Measurements from ENCODE around the gene ZSCAN23. TPM values are rescaled to one million over a fixed set of nuclear protein-coding genes. Genes with fewer than 3 reads are reported as not detected.

The ZSCAN23 gene
- total RNA-seq, 1 experiment from 2014 or later: 2.9 TPM

GRCh38 chr6:28401172-28401571, 42.1 kb downstream of the ZSCAN23 start:
- no peak for DNase-seq
- Mint-ChIP-seq H3K9me3 (no peaks in the 10 kb centered on the region), H3K36me3 (ENCODE audit: insufficient read depth in 1 of 3, low read depth in 3 of 3) (peaks cover 18 to 23% (median 21%) of the 10 kb centered on the region in 3 experiments; a peak in 6 of 7 replicates), H3K4me3 (no peak overlapping the region), H3K27me3 (ENCODE audit: low read depth) (peaks cover 41% of the 10 kb centered on the region), H3K27ac (no peak overlapping the region), H3K4me1 (peaks cover 18% of the 10 kb centered on the region in 2 experiments)
- H3K14ac ChIP-seq (ENCODE audit: insufficient read depth, low read length): no peak overlapping the region
- no peak overlapping the region for H4K8ac ChIP-seq (replicated peaks; ENCODE audit: insufficient read length, low read depth, low read length)
- H2BK5ac ChIP-seq (ENCODE audit: insufficient read length, low read length): no peak overlapping the region
- H3K4me2 ChIP-seq (ENCODE audit: insufficient read depth, insufficient read length, low read length): no peak overlapping the region
- H4K5ac ChIP-seq (ENCODE audit: insufficient read length, low read depth, low read length): no peak overlapping the region
- no peaks in the 10 kb centered on the region for H4K20me1 ChIP-seq (ENCODE audit: control insufficient read depth, insufficient read depth, insufficient read length)
- H3K79me1 ChIP-seq (ENCODE audit: insufficient read depth, low read depth, low read length, poor library complexity, severe bottlenecking): peaks cover 3% of the 10 kb centered on the region
- no peak overlapping the region for H3K56ac ChIP-seq (ENCODE audit: insufficient read length, low read depth, low read length)
- no peaks in the 10 kb centered on the region for H3K9me3 ChIP-seq (ENCODE audit: control insufficient read depth, low read depth, low read length)
- no peak overlapping the region for H2BK15ac ChIP-seq (ENCODE audit: low read depth, low read length)
- H3T11ph ChIP-seq (ENCODE audit: low read length): no peak overlapping the region
- no peaks in the 10 kb centered on the region; the same call in 1 of the 2 replicates for H3K27me3 ChIP-seq (ENCODE audit: insufficient read depth, low read length)
- no peak overlapping the region for H2BK20ac ChIP-seq (ENCODE audit: low read depth, low read length, poor library complexity, severe bottlenecking)
- no peak overlapping the region for H3K27ac ChIP-seq (ENCODE audit: insufficient read length, low read depth, low read length)
- no peak overlapping the region for H3K9ac ChIP-seq (ENCODE audit: extremely low read depth, insufficient read length, low read length)
- H3K23me2 ChIP-seq (ENCODE audit: insufficient read length, low read depth, low read length, poor library complexity, severe bottlenecking): no peaks in the 10 kb centered on the region
- no peak overlapping the region for H2BK12ac ChIP-seq (ENCODE audit: insufficient read length, low read depth, low read length)
- no peak overlapping the region for H4K91ac ChIP-seq (ENCODE audit: insufficient read length, low read depth, low read length)
- peaks cover 5% of the 10 kb centered on the region; the same call in 1 of the 2 replicates for H3K4me1 ChIP-seq (ENCODE audit: insufficient read depth, low read length)
- WGBS (ENCODE audit: extremely low coverage, insufficient read length, low lambda C conversion rate): no CpG with 5 or more reads among the region's 1 CpG
- no peak overlapping the region for H2BK120ac ChIP-seq (ENCODE audit: low read depth, low read length, poor library complexity, severe bottlenecking)
- H3K4ac ChIP-seq (ENCODE audit: low read depth, low read length): no peak overlapping the region
- H3K23ac ChIP-seq (ENCODE audit: insufficient read length, low read depth, low read length): no peak overlapping the region
- no peak overlapping the region for H2AK5ac ChIP-seq (ENCODE audit: insufficient read length, low read length)
- H3K18ac ChIP-seq (ENCODE audit: insufficient read length, low read depth, low read length): no peak overlapping the region
- TF ChIP-seq CTCF (conservative IDR thresholded peaks at IDR 0.05): no peak
- peaks cover 4% of the 10 kb centered on the region; the same call in 1 of the 2 replicates for H3K79me2 ChIP-seq (ENCODE audit: insufficient read depth, low read length)
- no peak overlapping the region for H2AFZ ChIP-seq (ENCODE audit: low read length)

Measured in H9 (cell line).